HepG2 (cell line): ENCODE results near the gene SSBP4. TPM values are rescaled to one million over a fixed set of nuclear protein-coding genes. Genes with fewer than 3 reads are reported as not detected.

Experiments used
- ATM ChIP-seq: fragments of 450-650 bp; IDR thresholded peaks from 2 replicates; pipeline ENCODE4 v1.7.1; 2017; ENCODE audit warnings: mild to moderate bottlenecking, borderline replicate concordance
- FOXJ3 ChIP-seq: sonication (generic); formaldehyde crosslinking; IDR thresholded peaks from 2 replicates; pipeline ENCODE4 v1.4.0; 2020; ENCODE audit warnings: missing genetic modification reagents, mild to moderate bottlenecking, borderline replicate concordance
- HMG20B ChIP-seq: conservative IDR thresholded peaks from 2 replicates; pipeline ENCODE4 v1.6.1; 2016; ENCODE audit warnings: missing genetic modification reagents, missing compliant biosample characterization
- PCBP2 ChIP-seq: fragments of 200-400 bp; formaldehyde crosslinking; optimal IDR thresholded peaks from 2 replicates; pipeline ENCODE3; 2018; ENCODE audit warnings: low read length, low read depth; ENCODE audit not compliant: poor library complexity, severe bottlenecking
- PRMT3 ChIP-seq: sonication (generic); formaldehyde crosslinking; IDR thresholded peaks from 2 replicates; pipeline ENCODE4 v1.8.1; 2022; ENCODE audit warnings: low read depth, mild to moderate bottlenecking, moderate library complexity, missing genetic modification reagents, borderline replicate concordance
- RAD21 ChIP-seq: fragments of 450-650 bp; formaldehyde crosslinking; IDR thresholded peaks from 2 replicates; pipeline ENCODE4 v1.5.0; 2020; ENCODE audit warnings: mild to moderate bottlenecking
- RFXAP ChIP-seq: sonication (generic); formaldehyde crosslinking; IDR thresholded peaks from 2 replicates; pipeline ENCODE4 v1.4.0; 2020; ENCODE audit warnings: missing genetic modification reagents, borderline replicate concordance
- RXRA ChIP-seq: sonication (generic); formaldehyde crosslinking; IDR thresholded peaks from 2 replicates; pipeline ENCODE4 v1.5.1; 2020; ENCODE audit warnings: missing genetic modification reagents
- THAP11 ChIP-seq: IDR thresholded peaks from 2 replicates; pipeline ENCODE4 v1.6.1; 2016; ENCODE audit warnings: missing biosample characterization, missing genetic modification reagents
- THYN1 ChIP-seq: sonication (generic); formaldehyde crosslinking; IDR thresholded peaks from 2 replicates; pipeline ENCODE4 v1.8.1; 2023; ENCODE audit warnings: low read depth, mild to moderate bottlenecking, moderate library complexity, missing genetic modification reagents, borderline replicate concordance
- TRIM22 ChIP-seq: fragments of 450-650 bp; IDR thresholded peaks from 2 replicates; pipeline ENCODE4 v1.6.1; 2017
- XRCC5 ChIP-seq: fragments of 200-400 bp; formaldehyde crosslinking; optimal IDR thresholded peaks from 2 replicates; pipeline ENCODE3; 2017; ENCODE audit warnings: mild to moderate bottlenecking, low read length
- YEATS2 ChIP-seq: sonication (generic); formaldehyde crosslinking; IDR thresholded peaks from 2 replicates; pipeline ENCODE4 v1.4.0; 2020; ENCODE audit warnings: missing genetic modification reagents, borderline replicate concordance
- ZBTB3 ChIP-seq: sonication (generic); formaldehyde crosslinking; IDR thresholded peaks from 2 replicates; pipeline ENCODE4 v1.4.0; 2020; ENCODE audit warnings: low read depth, mild to moderate bottlenecking, moderate library complexity, missing genetic modification reagents, borderline replicate concordance
- ZFP90 ChIP-seq: sonication (generic); formaldehyde crosslinking; IDR thresholded peaks from 2 replicates; pipeline ENCODE4 v1.8.0; 2022; ENCODE audit warnings: missing genetic modification reagents, mild to moderate bottlenecking, inconsistent platforms, borderline replicate concordance
- ZNF282 ChIP-seq: fragments of 450-650 bp; IDR thresholded peaks from 2 replicates; pipeline ENCODE4 v1.6.1; 2018; ENCODE audit not compliant: partially characterized antibody
- ZNF432 ChIP-seq: sonication (generic); formaldehyde crosslinking; IDR thresholded peaks from 2 replicates; pipeline ENCODE4 v1.5.0; 2020; ENCODE audit warnings: missing genetic modification reagents, mild to moderate bottlenecking, borderline replicate concordance
- ZNF569 ChIP-seq: sonication (generic); formaldehyde crosslinking; IDR thresholded peaks from 2 replicates; pipeline ENCODE4 v1.5.0; 2020; ENCODE audit warnings: mild to moderate bottlenecking, missing genetic modification reagents, moderate library complexity, borderline replicate concordance
- ZNF597 ChIP-seq: sonication (generic); formaldehyde crosslinking; IDR thresholded peaks from 2 replicates; pipeline ENCODE4 v1.5.0; 2020; ENCODE audit warnings: missing genetic modification reagents
- ZNF703 ChIP-seq: sonication (generic); formaldehyde crosslinking; IDR thresholded peaks from 2 replicates; pipeline ENCODE4 v1.5.1; 2020; ENCODE audit warnings: missing genetic modification reagents, mild to moderate bottlenecking, moderate library complexity, borderline replicate concordance
- ZNF710 ChIP-seq: sonication (generic); formaldehyde crosslinking; IDR thresholded peaks from 2 replicates; pipeline ENCODE4 v1.5.0; 2020; ENCODE audit warnings: mild to moderate bottlenecking, missing genetic modification reagents, borderline replicate concordance
- ZNF75D ChIP-seq: sonication (generic); formaldehyde crosslinking; IDR thresholded peaks from 2 replicates; pipeline ENCODE4 v1.8.1; 2023; ENCODE audit warnings: missing genetic modification reagents, mild to moderate bottlenecking, borderline replicate concordance
- ZNF775 ChIP-seq: sonication (generic); formaldehyde crosslinking; IDR thresholded peaks from 2 replicates; pipeline ENCODE4 v1.4.0; 2020; ENCODE audit warnings: missing genetic modification reagents, mild to moderate bottlenecking, moderate library complexity, borderline replicate concordance
- ZNF816 ChIP-seq: sonication (generic); formaldehyde crosslinking; IDR thresholded peaks from 2 replicates; pipeline ENCODE4 v1.8.0; 2022; ENCODE audit warnings: missing genetic modification reagents, mild to moderate bottlenecking, borderline replicate concordance
- ZNF83 ChIP-seq: sonication (generic); formaldehyde crosslinking; IDR thresholded peaks from 2 replicates; pipeline ENCODE4 v1.4.0; 2020; ENCODE audit warnings: missing genetic modification reagents, mild to moderate bottlenecking, borderline replicate concordance
- ZSCAN22 ChIP-seq: sonication (generic); formaldehyde crosslinking; IDR thresholded peaks from 2 replicates; pipeline ENCODE4 v1.4.0; 2020; ENCODE audit warnings: mild to moderate bottlenecking, missing genetic modification reagents
- polyA plus RNA-seq, 8 experiments: library from polyadenylated mRNA; depleted of rRNA in 3 of 8; stranded (reverse) in 7 of 8; unstranded in 1 of 8; fragments of >200 nt; fragmentation: Illumina TruSeq in 4 of 8; extraction: Trizol in 4 of 8; gene quantifications; 2 replicates each; pipeline versions ENCODE4 v1.2.1 to v1.2.3, GENCODE V29; 2011 to 2016; ENCODE audit warnings: low read depth in 4 of 8, missing spikeins in 1 of 8, mixed read lengths in 1 of 8; ENCODE audit not compliant: insufficient read depth in 1 of 8
- total RNA-seq, 5 experiments: library from RNA; depleted of rRNA; stranded (reverse); fragments of >200 nt; fragmentation: Illumina TruSeq; extraction: Trizol; gene quantifications; 2 replicates each; pipeline ENCODE4 v1.2.3, GENCODE V29; 2016; ENCODE audit warnings: low read depth in 1 of 5

SSBP4 gene
- total and polyA plus RNA-seq, 2 of the 13 experiments (the other 11 are each of a cell fraction or from before 2014, with no cell fraction given): 20.8 to 39.5 TPM

GRCh38 chr19:18469069-18469846 is 50.1 kb downstream of the SSBP4 start (continued):
- no peak for TF ChIP-seq THYN1 (CRISPR knock-in tag)
- TF ChIP-seq ZNF83 (CRISPR knock-in tag): no peak
- TF ChIP-seq THAP11 (CRISPR knock-in tag): peak; percentile 32; the same call in 1 of the 2 replicates
- peak; percentile 25; the same call in 1 of the 2 replicates for TF ChIP-seq RFXAP (CRISPR knock-in tag)
- no peak for TF ChIP-seq ZNF432 (CRISPR knock-in tag)
- no peak for TF ChIP-seq ZNF282
- no peak for TF ChIP-seq PCBP2
- TF ChIP-seq ZNF597: no peak
- TF ChIP-seq HMG20B: no peak
- TF ChIP-seq PRMT3 (CRISPR knock-in tag): no peak
- no peak for TF ChIP-seq RXRA (CRISPR knock-in tag)
- no peak for TF ChIP-seq TRIM22
- TF ChIP-seq ZSCAN22: no peak
- TF ChIP-seq ZNF710 (CRISPR knock-in tag): peak; percentile 59; the same call in 1 of the 2 replicates
- peak; percentile 56 for TF ChIP-seq RAD21
- TF ChIP-seq ZNF75D: no peak
- TF ChIP-seq ZNF775 (CRISPR knock-in tag): no peak
- no peak for TF ChIP-seq YEATS2 (CRISPR knock-in tag)
- no peak for TF ChIP-seq ZNF816
- TF ChIP-seq ZNF569 (CRISPR knock-in tag): no peak
- TF ChIP-seq FOXJ3 (CRISPR knock-in tag): no peak
- TF ChIP-seq ATM: no peak
- no peak for TF ChIP-seq ZNF703
- TF ChIP-seq ZFP90 (CRISPR knock-in tag): no peak
- peak; percentile 7 for TF ChIP-seq XRCC5
- TF ChIP-seq ZBTB3 (CRISPR knock-in tag): no peak
